ENCODE data around the gene CCDC9. TPM values are rescaled to one million over a fixed set of nuclear protein-coding genes. Genes with fewer than 3 reads are reported as not detected.
A peak's percentile ranks its signal among the peaks of the same experiment; 100 is the strongest.

CCDC9 gene
- total and polyA plus RNA-seq, 2 of the 13 experiments (the other 11 are each of a cell fraction or from before 2014, with no cell fraction given), result 2.9 to 6.3 TPM

DNA sequence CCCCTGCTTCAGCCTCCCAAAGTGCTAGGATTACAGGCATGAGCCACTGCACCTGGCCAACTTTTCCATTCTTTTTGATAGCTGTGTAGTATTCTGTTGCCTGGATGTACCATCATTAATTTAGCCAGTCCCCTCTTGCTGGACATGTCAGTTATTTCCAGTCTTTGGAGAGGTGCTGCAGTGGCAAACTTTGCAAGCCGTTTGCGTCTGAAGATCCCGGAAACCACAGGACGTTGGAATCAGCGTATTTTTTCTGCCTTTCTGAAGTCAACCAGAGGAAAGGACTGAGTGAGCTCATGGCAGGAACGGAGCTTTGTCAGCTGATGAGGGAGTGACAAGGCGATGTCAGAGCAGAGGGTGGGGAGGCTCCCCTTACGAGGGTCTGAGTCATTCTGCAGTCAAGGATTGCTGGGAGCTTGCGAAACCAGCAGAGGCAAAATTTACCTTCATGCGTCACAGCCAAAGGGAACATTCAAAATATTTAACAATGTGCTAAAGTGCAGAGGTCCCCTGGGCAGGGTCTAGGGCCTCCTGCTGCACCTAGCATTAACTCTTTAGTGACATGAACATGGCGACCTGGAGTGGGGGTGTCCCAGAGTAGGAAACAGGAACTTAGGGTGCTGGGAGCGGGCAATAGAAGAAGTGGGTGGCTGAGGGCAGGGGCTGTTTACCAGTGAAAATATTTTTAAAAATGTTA lies 58.9 kb downstream of the CCDC9 start (continued):
- TF ChIP-seq, protein P1, sequence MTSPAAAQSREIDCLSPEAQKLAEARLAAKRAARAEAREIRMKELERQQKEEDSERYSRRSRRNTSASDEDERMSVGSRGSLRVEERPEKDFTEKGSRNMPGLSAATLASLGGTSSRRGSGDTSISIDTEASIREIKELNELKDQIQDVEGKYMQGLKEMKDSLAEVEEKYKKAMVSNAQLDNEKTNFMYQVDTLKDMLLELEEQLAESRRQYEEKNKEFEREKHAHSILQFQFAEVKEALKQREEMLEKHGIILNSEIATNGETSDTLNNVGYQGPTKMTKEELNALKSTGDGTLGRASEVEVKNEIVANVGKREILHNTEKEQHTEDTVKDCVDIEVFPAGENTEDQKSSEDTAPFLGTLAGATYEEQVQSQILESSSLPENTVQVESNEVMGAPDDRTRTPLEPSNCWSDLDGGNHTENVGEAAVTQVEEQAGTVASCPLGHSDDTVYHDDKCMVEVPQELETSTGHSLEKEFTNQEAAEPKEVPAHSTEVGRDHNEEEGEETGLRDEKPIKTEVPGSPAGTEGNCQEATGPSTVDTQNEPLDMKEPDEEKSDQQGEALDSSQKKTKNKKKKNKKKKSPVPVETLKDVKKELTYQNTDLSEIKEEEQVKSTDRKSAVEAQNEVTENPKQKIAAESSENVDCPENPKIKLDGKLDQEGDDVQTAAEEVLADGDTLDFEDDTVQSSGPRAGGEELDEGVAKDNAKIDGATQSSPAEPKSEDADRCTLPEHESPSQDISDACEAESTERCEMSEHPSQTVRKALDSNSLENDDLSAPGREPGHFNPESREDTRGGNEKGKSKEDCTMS (CRISPR knock-in tag; conservative IDR thresholded peaks at IDR 0.05), result no peak
- TF ChIP-seq SRF (IDR thresholded peaks at IDR 0.05; ENCODE audit: low read depth, low read length), result peak; percentile 30; the same call in 1 of the 2 replicates
- peak; percentile 72 for TF ChIP-seq POGZ (CRISPR knock-in tag; IDR thresholded peaks at IDR 0.05)
- no peak for TF ChIP-seq SRSF9 (IDR thresholded peaks at IDR 0.05; ENCODE audit: borderline replicate concordance, insufficient read depth, low read depth, low read length, poor library complexity, severe bottlenecking)
- no peak for TF ChIP-seq HOXA7 (CRISPR knock-in tag; IDR thresholded peaks at IDR 0.05)
- no peak for TF ChIP-seq ZNF180 (CRISPR knock-in tag; IDR thresholded peaks at IDR 0.05; ENCODE audit: borderline replicate concordance, low read depth)
- no peak for TF ChIP-seq SMARCE1 (IDR thresholded peaks at IDR 0.05; ENCODE audit: borderline replicate concordance)
- TF ChIP-seq, protein P2, sequence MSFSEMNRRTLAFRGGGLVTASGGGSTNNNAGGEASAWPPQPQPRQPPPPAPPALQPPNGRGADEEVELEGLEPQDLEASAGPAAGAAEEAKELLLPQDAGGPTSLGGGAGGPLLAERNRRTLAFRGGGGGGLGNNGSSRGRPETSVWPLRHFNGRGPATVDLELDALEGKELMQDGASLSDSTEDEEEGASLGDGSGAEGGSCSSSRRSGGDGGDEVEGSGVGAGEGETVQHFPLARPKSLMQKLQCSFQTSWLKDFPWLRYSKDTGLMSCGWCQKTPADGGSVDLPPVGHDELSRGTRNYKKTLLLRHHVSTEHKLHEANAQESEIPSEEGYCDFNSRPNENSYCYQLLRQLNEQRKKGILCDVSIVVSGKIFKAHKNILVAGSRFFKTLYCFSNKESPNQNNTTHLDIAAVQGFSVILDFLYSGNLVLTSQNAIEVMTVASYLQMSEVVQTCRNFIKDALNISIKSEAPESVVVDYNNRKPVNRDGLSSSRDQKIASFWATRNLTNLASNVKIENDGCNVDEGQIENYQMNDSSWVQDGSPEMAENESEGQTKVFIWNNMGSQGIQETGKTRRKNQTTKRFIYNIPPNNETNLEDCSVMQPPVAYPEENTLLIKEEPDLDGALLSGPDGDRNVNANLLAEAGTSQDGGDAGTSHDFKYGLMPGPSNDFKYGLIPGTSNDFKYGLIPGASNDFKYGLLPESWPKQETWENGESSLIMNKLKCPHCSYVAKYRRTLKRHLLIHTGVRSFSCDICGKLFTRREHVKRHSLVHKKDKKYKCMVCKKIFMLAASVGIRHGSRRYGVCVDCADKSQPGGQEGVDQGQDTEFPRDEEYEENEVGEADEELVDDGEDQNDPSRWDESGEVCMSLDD (CRISPR knock-in tag; IDR thresholded peaks at IDR 0.05; ENCODE audit: borderline replicate concordance), result peak; percentile 93
- TF ChIP-seq CBX5 (CRISPR knock-in tag; IDR thresholded peaks at IDR 0.05; ENCODE audit: borderline replicate concordance), result peak; percentile 92; the same call in 1 of the 2 replicates
- TF ChIP-seq TAF1 (CRISPR knock-in tag; IDR thresholded peaks at IDR 0.05), result no peak
- 0 out of 2 replicates have a peak, but pooled peaks have one; percentile 44 for TF ChIP-seq ZBTB42 (CRISPR knock-in tag; IDR thresholded peaks at IDR 0.05)
- peak; percentile 87 for TF ChIP-seq ATF1 (CRISPR knock-in tag; IDR thresholded peaks at IDR 0.05)
- TF ChIP-seq JUND (CRISPR knock-in tag; IDR thresholded peaks at IDR 0.05), result peak; percentile 98
- TF ChIP-seq, protein P3, sequence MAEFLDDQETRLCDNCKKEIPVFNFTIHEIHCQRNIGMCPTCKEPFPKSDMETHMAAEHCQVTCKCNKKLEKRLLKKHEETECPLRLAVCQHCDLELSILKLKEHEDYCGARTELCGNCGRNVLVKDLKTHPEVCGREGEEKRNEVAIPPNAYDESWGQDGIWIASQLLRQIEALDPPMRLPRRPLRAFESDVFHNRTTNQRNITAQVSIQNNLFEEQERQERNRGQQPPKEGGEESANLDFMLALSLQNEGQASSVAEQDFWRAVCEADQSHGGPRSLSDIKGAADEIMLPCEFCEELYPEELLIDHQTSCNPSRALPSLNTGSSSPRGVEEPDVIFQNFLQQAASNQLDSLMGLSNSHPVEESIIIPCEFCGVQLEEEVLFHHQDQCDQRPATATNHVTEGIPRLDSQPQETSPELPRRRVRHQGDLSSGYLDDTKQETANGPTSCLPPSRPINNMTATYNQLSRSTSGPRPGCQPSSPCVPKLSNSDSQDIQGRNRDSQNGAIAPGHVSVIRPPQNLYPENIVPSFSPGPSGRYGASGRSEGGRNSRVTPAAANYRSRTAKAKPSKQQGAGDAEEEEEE (CRISPR knock-in tag; IDR thresholded peaks at IDR 0.05; ENCODE audit: borderline replicate concordance), result peak; percentile 66; the same call in 1 of the 2 replicates
- TF ChIP-seq U2AF1 (optimal IDR thresholded peaks at IDR 0.05; ENCODE audit: low read depth, low read length), result no peak
- TF ChIP-seq ZNF256 (CRISPR knock-in tag; conservative IDR thresholded peaks at IDR 0.05), result no peak
- TF ChIP-seq HOXD1 (CRISPR knock-in tag; IDR thresholded peaks at IDR 0.05), result 0 out of 2 replicates have a peak, but pooled peaks have one; percentile 49
- TF ChIP-seq, protein P4, sequence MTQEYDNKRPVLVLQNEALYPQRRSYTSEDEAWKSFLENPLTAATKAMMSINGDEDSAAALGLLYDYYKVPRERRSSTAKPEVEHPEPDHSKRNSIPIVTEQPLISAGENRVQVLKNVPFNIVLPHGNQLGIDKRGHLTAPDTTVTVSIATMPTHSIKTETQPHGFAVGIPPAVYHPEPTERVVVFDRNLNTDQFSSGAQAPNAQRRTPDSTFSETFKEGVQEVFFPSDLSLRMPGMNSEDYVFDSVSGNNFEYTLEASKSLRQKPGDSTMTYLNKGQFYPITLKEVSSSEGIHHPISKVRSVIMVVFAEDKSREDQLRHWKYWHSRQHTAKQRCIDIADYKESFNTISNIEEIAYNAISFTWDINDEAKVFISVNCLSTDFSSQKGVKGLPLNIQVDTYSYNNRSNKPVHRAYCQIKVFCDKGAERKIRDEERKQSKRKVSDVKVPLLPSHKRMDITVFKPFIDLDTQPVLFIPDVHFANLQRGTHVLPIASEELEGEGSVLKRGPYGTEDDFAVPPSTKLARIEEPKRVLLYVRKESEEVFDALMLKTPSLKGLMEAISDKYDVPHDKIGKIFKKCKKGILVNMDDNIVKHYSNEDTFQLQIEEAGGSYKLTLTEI (CRISPR knock-in tag; conservative IDR thresholded peaks at IDR 0.05), result no peak
- no peak for TF ChIP-seq HNRNPH1 (optimal IDR thresholded peaks at IDR 0.05; ENCODE audit: low read depth, low read length)
